Spinal cord (tissue), 10 donors: ENCODE results near the gene PDE4D. TPM values are rescaled to one million over a fixed set of nuclear protein-coding genes. Genes with fewer than 3 reads are reported as not detected.
"Not testable (repeated sequence)": the region's sequence is repeated elsewhere in the genome, so short reads cannot be mapped to it uniquely, and the experiment has no call there.

Experiments
- DNase-seq, 6 donors: peaks; one replicate each; pipeline versions ENCODE4 v3.0.0 to v3.0.0-alpha.2; 2013 to 2015; ENCODE audit warnings: low spot score in 6 of 6, low read depth in 4 of 6
- H3K27ac ChIP-seq: one replicate; pipeline ENCODE4 v1.5.1; 2013; ENCODE audit warnings: low read depth, low read length, control low read depth
- H3K27me3 ChIP-seq: one replicate; pipeline ENCODE4 v1.6.1; 2013; ENCODE audit warnings: low read length; ENCODE audit not compliant: control insufficient read depth, insufficient read depth
- H3K36me3 ChIP-seq: one replicate; pipeline ENCODE4 v1.6.1; 2013; ENCODE audit warnings: low read length; ENCODE audit not compliant: control insufficient read depth, insufficient read depth
- H3K4me1 ChIP-seq: one replicate; pipeline ENCODE4 v1.6.1; 2013; ENCODE audit warnings: low read length; ENCODE audit not compliant: control insufficient read depth, insufficient read depth
- H3K4me3 ChIP-seq: one replicate; pipeline ENCODE4 v1.5.1; 2013; ENCODE audit warnings: low read depth, low read length, control low read depth
- H3K9me3 ChIP-seq: one replicate; pipeline ENCODE4 v1.6.1; 2013; ENCODE audit warnings: low read length; ENCODE audit not compliant: control insufficient read depth, insufficient read depth
- WGBS: methylation state at CpG from one replicate; pipeline ENCODE4 v1.1.5; 2013; ENCODE audit warnings: missing lambda C conversion rate; ENCODE audit not compliant: insufficient coverage; 5-methylcytosine and 5-hydroxymethylcytosine counted together
- polyA plus RNA-seq, 2 donors: library from polyadenylated mRNA; unstranded; fragments of 120-200 nt; gene quantifications; one replicate each; pipeline ENCODE4 v1.2.1, GENCODE V29; 2013; ENCODE audit not compliant: insufficient read length in 2 of 2
- total RNA-seq, 2 donors: library from RNA; depleted of rRNA in 1 of 2; stranded (reverse); fragments of 120-200 nt in 1 of 2; fragments of >200 nt in 1 of 2; gene quantifications; one replicate each; pipeline versions ENCODE4 v1.2.3 to v1.2.4, GENCODE V29; 2013 to 2014
- donor health status: healthy.

PDE4D gene
- total and polyA plus RNA-seq, 4 donors, result 16.1 to 84.0 (median 37.0) TPM

DNA sequence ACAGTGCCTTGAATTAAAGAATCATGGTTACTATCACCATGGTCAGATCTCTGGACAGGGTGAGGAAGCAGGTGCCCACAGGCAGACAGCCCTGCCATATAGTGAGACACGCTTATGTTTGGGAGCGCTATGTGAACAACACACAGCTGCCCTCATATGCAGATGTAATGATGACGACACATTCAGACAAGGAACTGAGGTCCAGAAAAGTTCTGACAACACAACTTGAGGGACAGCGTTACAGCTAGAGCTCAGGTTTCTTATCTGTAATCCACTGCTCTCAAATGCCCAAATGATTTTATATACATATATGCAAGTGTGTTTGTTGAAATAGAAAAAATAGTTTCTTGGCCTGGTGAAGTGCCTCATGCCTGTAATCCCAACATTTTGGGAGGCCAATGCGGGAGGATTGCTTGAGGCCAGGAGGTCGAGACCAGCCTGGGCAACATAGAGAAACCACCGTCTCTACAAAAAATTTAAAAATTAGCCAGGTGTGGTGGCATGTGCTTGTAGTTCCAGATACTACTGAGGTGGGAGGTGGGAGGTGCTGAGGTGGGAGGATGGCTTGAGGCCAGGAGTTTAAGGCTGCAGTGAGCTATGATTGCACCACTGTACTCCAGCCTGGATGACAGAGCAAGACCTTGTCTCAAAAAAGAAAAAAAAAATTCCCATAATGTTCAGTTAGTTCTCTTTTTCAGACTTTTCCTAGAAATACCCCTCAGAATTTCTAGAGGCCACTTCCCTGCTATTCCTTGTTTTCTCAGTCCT, 887.4 kb downstream of the PDE4D start:
- no peaks in the 10 kb centered on the region for H3K27me3 ChIP-seq
- 81% methylated on average over 3 of the region's 7 CpGs for WGBS
- DNase-seq, result no peak

DNA sequence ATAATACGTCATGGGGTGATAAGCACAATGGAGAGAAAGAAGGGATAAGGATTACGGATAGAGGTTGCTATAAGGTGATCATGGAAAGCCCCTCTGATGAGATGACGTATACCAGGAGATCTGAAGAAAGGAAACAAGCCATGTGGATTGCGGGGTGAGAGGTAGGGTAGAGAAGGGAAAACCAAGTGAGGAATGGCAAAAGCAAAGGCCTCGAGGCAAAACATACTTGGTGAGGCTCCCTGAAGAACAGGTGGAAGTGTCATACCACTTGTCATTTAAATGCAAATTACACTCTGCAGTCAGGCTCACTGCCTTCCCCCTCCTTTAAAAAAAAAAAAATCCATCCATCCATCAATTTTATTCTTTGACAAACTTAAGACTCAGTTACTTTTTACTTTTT, 889.9 kb downstream of the PDE4D start:
- Histone ChIP-seq H3K4me1 (peaks cover 9% of the 10 kb centered on the region), H3K4me3 (no peak overlapping the region), H3K36me3 (no peaks in the 10 kb centered on the region), H3K27ac (no peak overlapping the region), H3K9me3 (no peaks in the 10 kb centered on the region), H3K27me3 (no peaks in the 10 kb centered on the region)
- 92% methylated on average over 3 of the region's 5 CpGs for WGBS
- no peak for DNase-seq

More for the DNA sequence above, 887.4 kb downstream of the PDE4D start:
- Histone ChIP-seq H3K9me3 (no peaks in the 10 kb centered on the region), H3K4me3 (no peak overlapping the region), H3K4me1 (no peaks in the 10 kb centered on the region), H3K27ac (no peak overlapping the region), H3K36me3 (no peaks in the 10 kb centered on the region)

DNA sequence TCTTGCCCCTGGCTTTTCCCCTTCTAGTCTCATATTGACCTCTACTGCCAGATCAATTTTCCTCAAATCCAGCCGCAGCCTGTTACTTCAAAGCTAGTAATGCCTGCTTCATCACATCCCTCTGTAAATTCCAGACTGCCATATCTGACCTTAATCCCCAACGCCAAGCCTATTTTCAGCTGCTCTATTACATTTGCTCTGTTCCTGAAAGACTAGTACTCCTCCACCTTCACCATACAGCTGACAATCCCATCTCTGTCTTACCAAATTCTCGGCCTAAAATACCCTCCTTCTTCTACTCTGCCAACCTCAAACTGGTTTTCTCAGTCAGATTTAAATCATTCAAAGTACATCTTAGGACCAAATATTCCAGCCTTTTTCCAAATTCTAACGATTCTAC, 890.4 kb downstream of the PDE4D start:
- Histone ChIP-seq H3K4me1 (peaks cover 9% of the 10 kb centered on the region), H3K4me3 (no peak overlapping the region), H3K36me3 (no peaks in the 10 kb centered on the region), H3K9me3 (no peaks in the 10 kb centered on the region), H3K27ac (no peak overlapping the region), H3K27me3 (no peaks in the 10 kb centered on the region)
- DNase-seq, result no peak
- 88% methylated on average over 3 of the region's 4 CpGs for WGBS

DNA sequence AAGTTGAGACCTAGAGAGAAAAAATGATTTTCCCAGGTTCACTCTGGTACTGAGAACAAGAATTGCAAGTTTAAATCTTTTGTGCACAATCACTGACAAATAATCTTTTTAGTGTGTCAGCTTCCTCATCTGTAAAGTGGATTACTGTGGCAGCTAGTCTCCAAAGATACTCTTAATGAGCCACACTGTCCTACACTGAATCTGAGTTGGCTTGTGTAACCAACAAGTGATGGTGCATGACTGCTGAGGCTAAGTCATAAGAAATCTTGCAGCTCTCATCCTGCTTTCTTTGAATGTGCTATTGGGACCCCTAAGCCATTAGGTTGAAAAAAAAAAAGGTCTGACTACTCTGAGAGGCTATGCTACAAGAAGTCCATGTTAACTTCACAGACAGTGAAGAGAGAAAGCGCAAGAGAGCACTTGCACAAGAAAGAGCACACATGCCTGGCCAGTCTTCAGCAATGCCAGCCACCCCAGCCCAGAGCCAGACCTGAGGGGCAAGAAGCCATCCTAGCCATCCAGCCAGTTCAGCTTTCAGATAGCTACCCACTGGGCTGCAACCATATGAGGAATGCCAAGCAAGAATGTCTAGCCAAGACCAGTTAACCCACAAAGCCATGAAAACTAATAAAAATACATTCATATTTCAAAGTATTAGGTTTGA, 891.2 kb downstream of the PDE4D start:
- Histone ChIP-seq H3K27ac (no peak overlapping the region), H3K4me1 (peaks cover 9% of the 10 kb centered on the region), H3K27me3 (no peaks in the 10 kb centered on the region), H3K36me3 (no peaks in the 10 kb centered on the region), H3K4me3 (no peak overlapping the region), H3K9me3 (no peaks in the 10 kb centered on the region)
- WGBS, result 90% methylated on average over 1 of the region's 1 CpG
- no peak for DNase-seq

DNA sequence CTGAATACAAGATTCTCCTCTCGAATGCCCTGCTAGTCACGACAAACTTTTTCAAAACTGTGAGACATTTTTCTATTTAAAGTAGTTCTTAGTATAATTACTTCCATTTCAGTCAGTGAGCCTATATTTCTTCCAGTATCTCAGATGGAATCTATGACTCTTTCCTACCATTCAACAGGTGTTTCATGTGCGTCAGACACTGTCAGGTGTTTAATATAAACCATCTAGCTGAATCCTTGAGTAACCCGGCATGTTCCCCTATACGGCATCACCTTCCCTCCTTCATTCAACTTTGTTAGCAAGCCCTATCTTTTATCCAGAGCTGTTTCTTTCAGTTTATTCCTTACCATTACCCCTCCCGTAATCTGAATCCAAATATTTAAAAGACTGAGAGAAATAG, 891.8 kb downstream of the PDE4D start:
- Histone ChIP-seq H3K27ac (no peak overlapping the region), H3K4me1 (peaks cover 9% of the 10 kb centered on the region), H3K4me3 (no peak overlapping the region), H3K27me3 (no peaks in the 10 kb centered on the region), H3K9me3 (no peaks in the 10 kb centered on the region), H3K36me3 (no peaks in the 10 kb centered on the region)
- 100% methylated on average over 1 of the region's 6 CpGs for WGBS
- DNase-seq, result no peak

DNA sequence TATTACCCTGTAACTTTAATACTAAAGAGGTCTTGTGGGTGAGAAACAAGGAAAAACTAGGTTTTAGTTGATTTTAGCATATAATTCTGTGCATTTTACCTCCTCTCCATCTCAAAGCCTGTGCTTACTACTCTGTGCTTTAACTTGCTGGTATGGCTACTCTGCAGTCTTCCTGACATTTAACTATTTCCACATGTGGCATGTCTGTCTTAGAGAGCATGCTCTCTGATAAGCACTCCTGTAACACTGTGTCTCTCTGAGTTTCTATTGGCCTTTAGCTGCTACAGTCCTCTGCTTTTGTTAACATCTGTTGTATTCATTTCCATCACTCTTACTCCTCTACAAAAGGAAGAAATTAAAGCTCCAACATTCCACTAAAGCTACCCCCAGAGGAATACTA, 892.4 kb downstream of the PDE4D start:
- Histone ChIP-seq H3K36me3 (no peaks in the 10 kb centered on the region), H3K4me3 (no peak overlapping the region), H3K27me3 (no peaks in the 10 kb centered on the region), H3K9me3 (no peaks in the 10 kb centered on the region), H3K4me1 (peaks cover 9% of the 10 kb centered on the region), H3K27ac (no peak overlapping the region)
- no peak for DNase-seq

DNA sequence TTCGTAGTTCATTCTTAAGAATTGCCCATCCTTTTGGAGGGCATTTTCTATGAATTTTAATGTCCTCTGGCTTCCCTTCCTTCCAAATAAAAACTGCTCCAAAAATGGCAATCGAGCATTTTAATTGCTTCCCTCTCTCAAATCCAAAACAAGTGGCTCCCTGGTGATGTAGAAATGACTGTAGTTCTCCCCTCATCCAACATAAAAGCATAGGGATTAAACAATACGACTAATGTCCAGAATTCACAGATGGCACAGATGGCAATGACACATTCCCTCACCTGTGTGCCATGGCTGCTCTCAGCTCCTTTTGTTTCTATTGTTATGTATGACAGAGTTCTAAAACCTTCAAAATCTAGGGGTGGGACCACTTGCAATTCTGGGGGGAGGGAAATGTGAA, 893.3 kb downstream of the PDE4D start:
- Histone ChIP-seq H3K36me3 (no peaks in the 10 kb centered on the region), H3K9me3 (no peaks in the 10 kb centered on the region), H3K4me3 (no peak overlapping the region), H3K4me1 (peaks cover 9% of the 10 kb centered on the region), H3K27ac (peak overlapping the region; percentile 27), H3K27me3 (no peaks in the 10 kb centered on the region)
- DNase-seq, result no peak
- 33% methylated on average over 1 of the region's 3 CpGs for whole genome bisulfite sequencing

DNA sequence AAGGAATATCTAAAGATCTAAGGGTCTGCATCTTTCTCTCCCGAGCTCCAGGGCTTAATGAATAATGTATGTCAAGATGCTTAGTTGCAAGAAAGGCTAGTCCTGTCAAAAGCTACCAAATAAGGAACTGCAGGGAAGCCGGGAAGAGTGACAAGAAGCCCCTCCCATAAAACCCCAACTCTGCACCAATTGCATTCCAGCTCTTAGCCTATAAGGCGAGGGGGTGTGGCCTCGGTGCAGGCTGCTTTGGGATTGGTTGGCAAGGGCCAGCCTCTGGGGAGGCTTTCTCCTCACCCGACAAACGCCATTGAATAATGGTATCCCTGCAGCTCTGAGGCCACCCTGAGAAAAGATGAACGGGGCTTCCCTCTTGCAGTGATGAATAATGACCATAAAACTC, 893.7 kb downstream of the PDE4D start:
- Histone ChIP-seq H3K4me1 (peaks cover 9% of the 10 kb centered on the region), H3K4me3 (no peak overlapping the region), H3K36me3 (no peaks in the 10 kb centered on the region), H3K27ac (peak overlapping the region; percentile 27), H3K27me3 (no peaks in the 10 kb centered on the region), H3K9me3 (no peaks in the 10 kb centered on the region)
- DNase-seq, result peak in 3 of 6 donors; percentile 52 to 97 (median 89)
- WGBS, result 20% methylated on average over 1 of the region's 7 CpGs

DNA sequence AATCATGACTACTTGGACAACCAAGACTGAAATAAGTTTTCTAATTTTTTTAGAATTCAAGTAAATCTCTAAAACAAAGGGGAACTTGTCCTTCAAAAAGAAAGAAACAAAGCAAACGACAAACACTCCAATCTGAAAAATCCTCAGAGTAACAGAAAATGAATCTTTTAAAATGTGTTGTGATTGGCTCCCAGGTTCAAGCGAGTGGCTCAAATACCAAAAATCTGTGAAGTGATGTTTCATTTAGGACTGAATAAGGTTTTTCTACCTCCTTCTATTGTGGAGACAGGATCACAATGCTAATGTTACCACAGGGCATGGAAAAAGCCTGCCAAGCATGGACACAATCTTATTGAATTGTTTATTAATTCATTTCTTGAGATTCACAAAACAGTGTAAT, 895.0 kb downstream of the PDE4D start:
- Histone ChIP-seq H3K27ac (peak overlapping the region; percentile 64), H3K4me3 (peak overlapping the region; percentile 20), H3K9me3 (no peaks in the 10 kb centered on the region), H3K4me1 (peaks cover 9% of the 10 kb centered on the region), H3K36me3 (no peaks in the 10 kb centered on the region), H3K27me3 (no peaks in the 10 kb centered on the region)
- peak in 1 of 6 donors; percentile 54 for DNase-seq
- WGBS, result no CpG with 5 or more reads among the region's 2 CpGs

DNA sequence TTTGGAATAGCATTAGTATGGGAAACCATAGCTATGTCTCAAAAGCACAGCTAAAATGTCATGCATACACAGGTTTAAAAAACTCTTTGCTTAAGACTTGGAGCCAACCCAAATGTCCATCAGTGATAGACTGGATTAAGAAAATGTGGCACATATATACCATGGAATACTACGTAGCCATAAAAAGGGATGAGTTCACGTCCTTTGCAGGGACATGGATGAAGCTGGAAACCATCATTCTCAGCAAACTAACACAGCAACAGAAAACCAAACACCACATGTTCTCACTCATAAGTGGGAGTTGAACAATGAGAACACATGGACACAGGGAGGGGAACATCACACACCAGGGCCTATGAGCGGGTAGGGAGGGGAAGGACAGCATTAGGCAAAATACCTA, 897.7 kb downstream of the PDE4D start:
- H3K27me3 ChIP-seq, H3K4me3 ChIP-seq, H3K36me3 ChIP-seq, H3K9me3 ChIP-seq, DNase-seq, H3K27ac ChIP-seq, H3K4me1 ChIP-seq: not testable (repeated sequence)
- WGBS, result no CpG with 5 or more reads among the region's 3 CpGs
